ENCODE results near the gene HRAS. TPM values are rescaled to one million over a fixed set of nuclear protein-coding genes. Genes with fewer than 3 reads are reported as not detected.
A peak's percentile ranks its signal among the peaks of the same experiment; 100 is the strongest.

The HRAS gene
- total and polyA plus RNA-seq, 10 of the 15 experiments (the other 5 are each of a cell fraction or from before 2014, with no cell fraction given), result 2.8 to 72.4 (median 31.7) TPM

DNA sequence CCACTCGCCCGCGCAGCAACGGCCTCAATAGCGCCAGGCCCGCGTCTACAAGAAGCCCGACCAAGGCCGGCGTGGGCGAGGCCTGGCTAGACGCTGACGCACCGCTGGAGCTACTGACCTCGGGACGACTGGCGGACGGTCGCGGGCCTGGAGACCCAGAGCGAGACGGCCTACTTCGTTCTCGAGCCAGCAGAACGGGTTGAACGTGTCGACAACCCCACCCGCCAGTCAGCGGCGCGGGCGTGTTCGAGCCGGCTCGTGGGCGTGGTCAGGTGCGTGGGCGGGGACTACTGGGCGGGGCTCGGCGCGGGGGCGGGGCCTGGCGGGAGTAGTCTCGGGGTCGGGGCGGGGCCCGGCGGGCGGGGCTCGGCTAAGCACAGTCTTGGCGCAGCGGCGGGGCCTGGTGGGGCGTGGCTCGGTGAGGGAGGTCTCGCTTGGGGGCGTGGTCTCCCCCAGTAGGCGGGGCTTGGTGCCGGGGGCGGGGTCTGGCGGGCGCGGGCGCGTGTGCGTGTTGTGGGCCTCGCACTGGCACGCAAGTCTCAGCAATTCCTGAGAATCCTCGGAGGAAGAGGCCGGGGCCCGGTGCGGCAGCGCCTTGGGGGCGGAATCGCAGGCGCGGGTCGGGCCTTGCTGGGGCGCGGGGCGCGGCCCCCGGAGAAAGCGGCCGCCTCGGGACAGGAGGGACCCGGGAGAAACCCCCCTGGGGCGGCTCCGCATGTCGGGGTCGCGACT, 28.2 kb downstream of the HRAS start, which contains the start of gene RNH1:
TSS of gene RNH1 (minus strand) at position 248 of the 732 bp plus-strand sequence. CDS start 5,080 bp downstream, outside the sequence.
- RAD21 ChIA-PET (ENCODE audit: unreplicated experiment), result interaction anchor here (0.7 to 1.0 kb wide), 4 partner anchors 29 to 82 kb away, joined by 3 to 4 read pairs (median 4); partner anchors contain the start of gene ANO9
- ATAC-seq, result peak; percentile 73
- POLR2A ChIA-PET, result interaction anchor here (1.0 to 2.3 kb wide), 10 partner anchors 29 to 300 kb away, joined by 3 to 14 read pairs (median 4); partner anchors contain the start of genes BET1L, HRAS, PHRF1 and PSMD13

More for the DNA sequence above, 28.2 kb downstream of the HRAS start, which contains the start of gene RNH1:
- H3K27ac ChIP-seq (ENCODE audit: control insufficient read depth, insufficient read depth), result peak within 1 kb of the TSS; percentile 100
- H3K79me2 ChIP-seq (ENCODE audit: control insufficient read depth, insufficient read depth, low read length), result peaks cover 43% of the 10 kb centered on the region
- in situ Hi-C loops (cut with MboI), result loop anchor here (5.0 kb wide), 1 partner anchor 300 kb away; the partner anchor contains the start of genes BET1L and RIC8A
- SMC1A ChIA-PET (ENCODE audit: uncharacterized antibody, unreplicated experiment), result interaction anchor here (2.8 kb wide), 1 partner anchor 58 kb away, joined by 12 read pairs; the partner anchor contains the start of gene PTDSS2
- H2AFZ ChIP-seq (ENCODE audit: control insufficient read depth, low read depth, low read length), result peak within 1 kb of the TSS; percentile 89
- TF ChIP-seq, protein P1, sequence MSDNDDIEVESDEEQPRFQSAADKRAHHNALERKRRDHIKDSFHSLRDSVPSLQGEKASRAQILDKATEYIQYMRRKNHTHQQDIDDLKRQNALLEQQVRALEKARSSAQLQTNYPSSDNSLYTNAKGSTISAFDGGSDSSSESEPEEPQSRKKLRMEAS (IDR thresholded peaks at IDR 0.05; ENCODE audit: low read depth, low read length), result no peak
- TF ChIP-seq RB1 (IDR thresholded peaks at IDR 0.05; ENCODE audit: borderline replicate concordance) (peak; percentile 42; the same call in 1 of the 2 replicates), MXI1 (IDR thresholded peaks at IDR 0.05; ENCODE audit: low read depth, low read length) (0 out of 2 replicates have a peak, but pooled peaks have one; percentile 51), LARP7 (IDR thresholded peaks at IDR 0.05) (peak; percentile 17; the same call in 1 of the 2 replicates), TAF1 (IDR thresholded peaks at IDR 0.05; ENCODE audit: borderline replicate concordance, low read depth, low read length) (0 out of 2 replicates have a peak, but pooled peaks have one; percentile 23), BHLHE40 (IDR thresholded peaks at IDR 0.05; ENCODE audit: borderline replicate concordance in 1 of 2, low read depth in 2 of 2, low read length in 1 of 2) (0 out of 4 replicates have a peak, but pooled peaks of 1 of the 2 experiments have one; percentile 14), POLR2A (IDR thresholded peaks at IDR 0.05; ENCODE audit: low read depth, low read length) (peak; percentile 85), BACH1 (IDR thresholded peaks at IDR 0.05; ENCODE audit: borderline replicate concordance) (no peak; the same call in 1 of the 2 replicates), CEBPB (IDR thresholded peaks at IDR 0.05; ENCODE audit: borderline replicate concordance in 1 of 2, low read depth in 2 of 2, low read length in 2 of 2) (no peak), IRF4 (IDR thresholded peaks at IDR 0.05; ENCODE audit: low read depth, low read length) (no peak), SMARCA5 (IDR thresholded peaks at IDR 0.05) (peak; percentile 98), YY1 (IDR thresholded peaks at IDR 0.05; ENCODE audit: low read depth, low read length) (0 out of 2 replicates have a peak, but pooled peaks have one; percentile 9), EGR1 (IDR thresholded peaks at IDR 0.05; ENCODE audit: borderline replicate concordance in 1 of 2, low read depth in 2 of 2, low read length in 2 of 2) (peak; percentile 54 to 95), GATAD2B (conservative IDR thresholded peaks at IDR 0.05; ENCODE audit: low read depth) (peak; percentile 4; the same call in 1 of the 2 replicates), SRF (IDR thresholded peaks at IDR 0.05; ENCODE audit: low read depth in 2 of 2, low read length in 2 of 2) (0 out of 4 replicates have a peak, but pooled peaks of 1 of the 2 experiments have one; percentile 6), RELA (IDR thresholded peaks at IDR 0.05; ENCODE audit: borderline replicate concordance, partially characterized antibody) (peak; percentile 3)
- TF ChIP-seq, protein P2, sequence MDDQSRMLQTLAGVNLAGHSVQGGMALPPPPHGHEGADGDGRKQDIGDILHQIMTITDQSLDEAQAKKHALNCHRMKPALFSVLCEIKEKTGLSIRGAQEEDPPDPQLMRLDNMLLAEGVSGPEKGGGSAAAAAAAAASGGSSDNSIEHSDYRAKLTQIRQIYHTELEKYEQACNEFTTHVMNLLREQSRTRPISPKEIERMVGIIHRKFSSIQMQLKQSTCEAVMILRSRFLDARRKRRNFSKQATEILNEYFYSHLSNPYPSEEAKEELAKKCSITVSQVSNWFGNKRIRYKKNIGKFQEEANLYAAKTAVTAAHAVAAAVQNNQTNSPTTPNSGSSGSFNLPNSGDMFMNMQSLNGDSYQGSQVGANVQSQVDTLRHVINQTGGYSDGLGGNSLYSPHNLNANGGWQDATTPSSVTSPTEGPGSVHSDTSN (IDR thresholded peaks at IDR 0.05; ENCODE audit: insufficient replicate concordance, low read depth, low read length), result peak; percentile 74
- TF ChIP-seq, protein P3, sequence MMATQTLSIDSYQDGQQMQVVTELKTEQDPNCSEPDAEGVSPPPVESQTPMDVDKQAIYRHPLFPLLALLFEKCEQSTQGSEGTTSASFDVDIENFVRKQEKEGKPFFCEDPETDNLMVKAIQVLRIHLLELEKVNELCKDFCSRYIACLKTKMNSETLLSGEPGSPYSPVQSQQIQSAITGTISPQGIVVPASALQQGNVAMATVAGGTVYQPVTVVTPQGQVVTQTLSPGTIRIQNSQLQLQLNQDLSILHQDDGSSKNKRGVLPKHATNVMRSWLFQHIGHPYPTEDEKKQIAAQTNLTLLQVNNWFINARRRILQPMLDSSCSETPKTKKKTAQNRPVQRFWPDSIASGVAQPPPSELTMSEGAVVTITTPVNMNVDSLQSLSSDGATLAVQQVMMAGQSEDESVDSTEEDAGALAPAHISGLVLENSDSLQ (IDR thresholded peaks at IDR 0.05), result peak; percentile 88
- H3K4me1 ChIP-seq (ENCODE audit: control insufficient read depth, insufficient read depth, low read length), result peaks cover 18% of the 10 kb centered on the region
- DNase-seq (ENCODE audit: low read depth, low spot score), result peak; percentile 58
- no peaks in the 10 kb centered on the region for H3K9me3 ChIP-seq (replicated peaks; ENCODE audit: control insufficient read depth, insufficient read depth, low read length)
- H3K36me3 ChIP-seq (ENCODE audit: control insufficient read depth in 2 of 2, insufficient read depth in 2 of 2, low read length in 1 of 2), result peaks cover 0 to 2% of the 10 kb centered on the region in 2 experiments; a peak in 2 of 4 replicates
- H3K9ac ChIP-seq (ENCODE audit: control insufficient read depth, insufficient read depth, low read length), result peak within 1 kb of the TSS; percentile 99
- BruUV-seq (replicated peaks), result TSS peak; percentile 30
- intact Hi-C loops (cut with micrococcal nuclease; ENCODE audit: unreplicated experiment), result loop anchor here (1.0 to 2.0 kb wide), 2 partner anchors 30 to 59 kb away; partner anchors contain the start of gene LRRC56
- FAIRE-seq, result peak; percentile 64
- H4K20me1 ChIP-seq (ENCODE audit: control insufficient read depth, insufficient read depth), result no peaks in the 10 kb centered on the region
- WGBS (ENCODE audit: insufficient coverage, insufficient replicate concordance, low lambda C conversion rate, missing lambda C conversion rate), result 3% methylated on average over 68 of the region's 93 CpGs
- H3K4me3 ChIP-seq, result peak within 1 kb of the TSS; percentile 89
- CTCF ChIA-PET, result interaction anchor here (1.4 to 2.3 kb wide), 2 partner anchors 11 to 57 kb away, joined by 7 to 11 read pairs; partner anchors contain the start of gene PTDSS2
- peak within 1 kb of the TSS; percentile 99 for H3K4me2 ChIP-seq (ENCODE audit: control insufficient read depth, insufficient read depth)
- H3K27me3 ChIP-seq (replicated peaks in 1 of 2; ENCODE audit: control insufficient read depth in 2 of 2, insufficient read depth in 2 of 2, low read length in 1 of 2), result no peaks in the 10 kb centered on the region
